IMR-90 (cell line): ENCODE data around the gene TNNC1. TPM values are rescaled to one million over a fixed set of nuclear protein-coding genes. Genes with fewer than 3 reads are reported as not detected.

Source experiments
- ATAC-seq: fragments of 200-7000 bp; cut with Tn5 transposase; 2 replicates; pipeline ENCODE4 v1.9.1; 2020; ENCODE audit warnings: low read depth, mild to moderate bottlenecking, moderate library complexity
- BruUV-seq: library from RNA; stranded (reverse); fragments of 400-500 nt; replicated peaks from 2 replicates; lab custom pipeline; 2021; lab: Mats Ljungman, UMichigan
- CTCF ChIA-PET: fragments of 300-600 bp; formaldehyde crosslinking; extraction: SDS; loops from one replicate; lab custom pipeline; 2021; ENCODE audit warnings: antibody characterized with exemption; lab: Yijun Ruan, JAX
- POLR2A ChIA-PET: fragments of 300-600 bp; sonication (Branson Sonifier 250); formaldehyde crosslinking; loops from one replicate; lab custom pipeline; 2022; ENCODE audit warnings: antibody characterized with exemption; ENCODE audit not compliant: unreplicated experiment; lab: Charles Lee
- DNase-seq: peaks from one replicate; pipeline ENCODE4 v3.0.0; 2013
- H2AFZ ChIP-seq: replicated peaks from 2 replicates; pipeline ENCODE3; 2013; ENCODE audit warnings: low read length, mild to moderate bottlenecking; ENCODE audit not compliant: poor library complexity
- H2AK5ac ChIP-seq: 2 replicates; pipeline ENCODE4 v1.6.1; 2013; ENCODE audit warnings: low read depth, low read length, inconsistent platforms
- H2AK9ac ChIP-seq: replicated peaks from 2 replicates; pipeline ENCODE3; 2013; ENCODE audit warnings: mild to moderate bottlenecking, low read depth, low read length, moderate library complexity; ENCODE audit not compliant: poor library complexity
- H2BK120ac ChIP-seq: 2 replicates; pipeline ENCODE4 v1.6.1; 2013; ENCODE audit warnings: low read depth, low read length, inconsistent platforms
- H2BK15ac ChIP-seq: 3 replicates; pipeline ENCODE4 v1.6.1; 2013; ENCODE audit warnings: low read depth, low read length, inconsistent platforms
- H2BK20ac ChIP-seq: 2 replicates; pipeline ENCODE4 v1.6.1; 2013; ENCODE audit warnings: low read depth, mild to moderate bottlenecking, inconsistent platforms, low read length, moderate library complexity
- H2BK5ac ChIP-seq: 2 replicates; pipeline ENCODE4 v1.6.1; 2013; ENCODE audit warnings: mild to moderate bottlenecking, low read depth, low read length, inconsistent platforms; ENCODE audit not compliant: poor library complexity, severe bottlenecking
- H3K14ac ChIP-seq: replicated peaks from 2 replicates; pipeline ENCODE4 v1.6.1; 2013; ENCODE audit warnings: low read depth, low read length, inconsistent platforms
- H3K18ac ChIP-seq: 2 replicates; pipeline ENCODE4 v1.6.1; 2013; ENCODE audit warnings: low read depth, low read length, control low read depth
- H3K23ac ChIP-seq: 2 replicates; pipeline ENCODE4 v1.6.1; 2013; ENCODE audit warnings: low read depth, low read length, inconsistent platforms
- H3K27ac ChIP-seq: 2 replicates; pipeline ENCODE4 v1.5.1; 2013; ENCODE audit warnings: mild to moderate bottlenecking, control low read depth, low read length; ENCODE audit not compliant: insufficient read depth
- H3K27me3 ChIP-seq: 2 replicates; pipeline ENCODE4 v1.6.1; 2013; ENCODE audit warnings: low read length; ENCODE audit not compliant: control insufficient read depth, insufficient read depth
- H3K36me3 ChIP-seq: 2 replicates; pipeline ENCODE4 v1.6.1; 2013; ENCODE audit warnings: low read length, mixed read lengths; ENCODE audit not compliant: control insufficient read depth, insufficient read depth
- H3K4ac ChIP-seq: 2 replicates; pipeline ENCODE4 v1.6.1; 2013; ENCODE audit warnings: low read depth, low read length, inconsistent platforms
- H3K4me1 ChIP-seq: 2 replicates; pipeline ENCODE4 v1.6.1; 2013; ENCODE audit warnings: low read length, mixed read lengths; ENCODE audit not compliant: control insufficient read depth, insufficient read depth
- H3K4me2 ChIP-seq: 2 replicates; pipeline ENCODE4 v1.6.1; 2013; ENCODE audit warnings: low read depth, mild to moderate bottlenecking, control low read depth, low read length, moderate library complexity
- H3K4me3 ChIP-seq: 2 replicates; pipeline ENCODE4 v1.5.1; 2013; ENCODE audit warnings: low read depth, mild to moderate bottlenecking, control low read depth, low read length, moderate library complexity; ENCODE audit not compliant: insufficient read depth
- H3K56ac ChIP-seq: 2 replicates; pipeline ENCODE4 v1.6.1; 2013; ENCODE audit warnings: low read length, inconsistent platforms; ENCODE audit not compliant: insufficient read depth; ENCODE audit errors: extremely low read depth
- H3K79me1 ChIP-seq, 2 experiments: 2 replicates each; pipeline ENCODE4 v1.6.1; 2013; ENCODE audit warnings: low read length in 2 of 2, inconsistent platforms in 1 of 2, low read depth in 1 of 2
- H3K9ac ChIP-seq: 2 replicates; pipeline ENCODE4 v1.6.1; 2013; ENCODE audit warnings: low read depth, low read length, control low read depth
- H3K9me1 ChIP-seq: 2 replicates; pipeline ENCODE4 v1.6.1; 2013; ENCODE audit warnings: low read length, inconsistent platforms; ENCODE audit not compliant: insufficient read depth
- H3K9me3 ChIP-seq: 2 replicates; pipeline ENCODE4 v1.6.1; 2013; ENCODE audit warnings: low read length; ENCODE audit not compliant: control insufficient read depth, insufficient read depth
- H4K20me1 ChIP-seq: 2 replicates; pipeline ENCODE4 v1.6.1; 2013; ENCODE audit warnings: low read length, inconsistent platforms; ENCODE audit not compliant: insufficient read depth
- H4K5ac ChIP-seq: 2 replicates; pipeline ENCODE4 v1.6.1; 2013; ENCODE audit warnings: mild to moderate bottlenecking, low read depth, low read length, control low read depth
- H4K8ac ChIP-seq, 2 experiments: 2 replicates each; pipeline ENCODE4 v1.6.1; 2013; ENCODE audit warnings: low read depth in 2 of 2, low read length in 2 of 2, control low read depth in 1 of 2, inconsistent platforms in 1 of 2
- H4K91ac ChIP-seq: 2 replicates; pipeline ENCODE4 v1.6.1; 2013; ENCODE audit warnings: low read depth, low read length, inconsistent platforms; ENCODE audit not compliant: insufficient read depth
- BHLHE40 ChIP-seq: fragments of 150-350 bp; IDR thresholded peaks from 2 replicates; pipeline ENCODE4 v1.6.1; 2016; ENCODE audit warnings: mild to moderate bottlenecking, low read depth, low read length
- CEBPB ChIP-seq: IDR thresholded peaks from 2 replicates; pipeline ENCODE4 v1.6.1; 2012; ENCODE audit warnings: low read depth, low read length, improper control_type of control experiment
- CHD1 ChIP-seq: IDR thresholded peaks from 2 replicates; pipeline ENCODE4 v1.6.1; 2012; ENCODE audit warnings: low read depth, low read length, improper control_type of control experiment
- ELK1 ChIP-seq: fragments of 150-350 bp; IDR thresholded peaks from 2 replicates; pipeline ENCODE4 v1.6.1; 2016; ENCODE audit warnings: low read depth, mild to moderate bottlenecking, low read length, moderate library complexity, borderline replicate concordance
- MAZ ChIP-seq: IDR thresholded peaks from 2 replicates; pipeline ENCODE4 v1.6.1; 2012; ENCODE audit warnings: low read depth, mild to moderate bottlenecking, low read length, improper control_type of control experiment, moderate library complexity, borderline replicate concordance
- NFE2L2 ChIP-seq: fragments of 150-350 bp; IDR thresholded peaks from 2 replicates; pipeline ENCODE4 v1.6.1; 2016; ENCODE audit warnings: low read depth, mild to moderate bottlenecking, low read length
- POLR2A ChIP-seq: IDR thresholded peaks from 2 replicates; pipeline ENCODE4 v1.6.1; 2012; ENCODE audit warnings: mild to moderate bottlenecking, low read depth, low read length
- RCOR1 ChIP-seq: IDR thresholded peaks from 2 replicates; pipeline ENCODE4 v1.6.1; 2012; ENCODE audit warnings: mild to moderate bottlenecking, low read length, improper control_type of control experiment; ENCODE audit not compliant: insufficient replicate concordance
- WGBS, 2 experiments: methylation state at CpG; one replicate each; pipeline versions ENCODE4 v1.1.5 to v1.1.7; 2013; ENCODE audit warnings: missing lambda C conversion rate in 2 of 2; ENCODE audit not compliant: insufficient read length in 1 of 2; ENCODE audit errors: extremely low coverage in 2 of 2; 5-methylcytosine and 5-hydroxymethylcytosine counted together
- dilution Hi-C: fragments of 300-500 bp; cut with HindIII; formaldehyde crosslinking; loops from one replicate; pipeline ENCODE4 v1.14.3; 2018; ENCODE audit warnings: low sequenced_read_pairs; ENCODE audit not compliant: unreplicated experiment
- in situ Hi-C: fragments of 300-500 bp; cut with MboI; formaldehyde crosslinking; loops from 3 replicates; pipeline ENCODE4 v1.14.3; 2019; ENCODE audit warnings: low sequenced_read_pairs, inconsistent platforms, mixed read lengths
- intact Hi-C: fragments of 100-400 bp; cut with micrococcal nuclease; formaldehyde crosslinking; loops from 2 replicates; pipeline ENCODE4 v1.10.0; 2022
- polyA plus RNA-seq, 3 experiments: library from polyadenylated mRNA; depleted of rRNA; stranded (reverse); fragments of >200 nt; gene quantifications; 2 replicates each; pipeline ENCODE4 v1.2.3, GENCODE V29; 2012; ENCODE audit warnings: low replicate concordance in 1 of 3
- total RNA-seq: library from RNA; depleted of rRNA; stranded (reverse); fragments of >200 nt; gene quantifications from 2 replicates; pipeline ENCODE4 v1.2.3, GENCODE V29; 2012

The TNNC1 gene
- total and polyA plus RNA-seq, 2 of the 4 experiments (the other 2 are of a cell fraction), result 1.3 to 4.6 TPM

GRCh38 chr3:52463416-52463815, 9.6 kb upstream of the TNNC1 start:
- intact Hi-C loops (no loop called here), dilution Hi-C loops (no loop called here), in situ Hi-C loops (no loop called here)
- Histone ChIP-seq H3K4ac (no peak overlapping the region), H2BK15ac (no peak overlapping the region), H3K4me2 (no peak overlapping the region), H4K20me1 (peaks cover 40% of the 10 kb centered on the region), H3K18ac (no peak overlapping the region), H3K23ac (no peak overlapping the region), H3K9me1 (peaks cover 5% of the 10 kb centered on the region), H3K9me3 (no peaks in the 10 kb centered on the region), H2BK20ac (no peak overlapping the region), H3K56ac (no peak overlapping the region), H3K27me3 (no peaks in the 10 kb centered on the region), H2AK5ac (no peak overlapping the region), H2AFZ (no peak overlapping the region), H3K14ac (no peak overlapping the region), H2AK9ac (no peak overlapping the region), H3K79me1 (peaks cover 34 to 73% of the 10 kb centered on the region in 2 experiments), H4K5ac (no peak overlapping the region), H4K8ac (no peak overlapping the region), H4K91ac (no peak overlapping the region), H3K27ac (no peak overlapping the region), H3K36me3 (peaks cover 53% of the 10 kb centered on the region), H2BK120ac (no peak overlapping the region), H3K4me3 (no peak overlapping the region), H3K4me1 (peaks cover 10% of the 10 kb centered on the region; the same call in 1 of the 2 replicates), H2BK5ac (no peak overlapping the region), H3K9ac (no peak overlapping the region)
- no peak for ATAC-seq
- DNase-seq, result no peak
- POLR2A ChIA-PET, result no interaction called here
- 100% methylated on average over 3 of the region's 5 CpGs; no CpG with 5 or more reads in 1 of the 2 experiments for WGBS, 2 experiments
- BruUV-seq, result no TSS peak
- CTCF ChIA-PET, result no interaction called here
- no peak for TF ChIP-seq RCOR1
- no peak for TF ChIP-seq BHLHE40
- no peak for TF ChIP-seq CHD1
- TF ChIP-seq MAZ, result no peak
- TF ChIP-seq CEBPB, result no peak
- no peak for TF ChIP-seq ELK1
- TF ChIP-seq POLR2A, result no peak
- TF ChIP-seq NFE2L2, result no peak
